ENCODE results near the gene TUT4.

The TUT4 gene

GRCh38 chr1:52463891-52464290 is 89.0 kb downstream of the TUT4 start:
- DNase-seq, result no peak

DNA sequence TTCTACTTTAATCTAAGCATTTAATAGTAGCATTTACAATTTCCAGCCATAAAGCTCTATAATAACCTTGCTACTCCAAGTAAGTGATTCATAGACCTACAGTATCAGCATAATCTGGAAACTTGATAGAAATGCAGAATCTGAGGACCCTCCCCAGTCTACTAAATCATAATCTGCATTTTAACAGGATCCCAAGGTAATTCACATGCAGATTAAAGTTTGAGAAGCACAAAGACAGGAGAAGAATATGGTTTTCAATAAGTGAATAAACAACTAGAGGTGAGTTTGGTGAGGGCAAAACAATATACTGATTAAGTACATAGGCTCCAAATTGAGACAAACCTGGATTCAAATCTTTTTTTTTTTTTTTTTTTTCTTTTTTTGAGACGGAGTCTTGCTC is 91.1 kb downstream of the TUT4 start:
- DNase-seq, result no peak

DNA sequence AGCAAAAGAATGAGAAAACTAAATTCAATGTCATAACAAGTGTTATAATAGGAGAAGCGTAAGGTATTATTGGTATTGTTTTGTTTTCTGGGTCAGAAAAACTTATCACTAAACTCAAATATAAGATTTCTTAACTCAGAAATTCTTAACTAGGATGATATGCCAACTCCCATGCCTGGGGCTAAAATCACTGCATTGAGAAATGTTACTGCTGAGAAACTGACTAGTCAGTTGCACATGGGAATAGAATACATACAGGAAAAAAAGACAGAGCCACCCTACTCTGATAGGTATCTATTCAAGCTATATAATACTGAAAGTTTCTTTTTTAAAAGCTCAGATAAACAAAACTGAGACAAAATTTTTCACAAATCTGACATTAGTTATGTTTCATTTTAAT is 92.2 kb downstream of the TUT4 start:
- no peak for DNase-seq

- DNase-seq, result no peak
These were observed 97.2 kb downstream of the TUT4 start for GRCh38 chr1:52455686-52456085.

DNA sequence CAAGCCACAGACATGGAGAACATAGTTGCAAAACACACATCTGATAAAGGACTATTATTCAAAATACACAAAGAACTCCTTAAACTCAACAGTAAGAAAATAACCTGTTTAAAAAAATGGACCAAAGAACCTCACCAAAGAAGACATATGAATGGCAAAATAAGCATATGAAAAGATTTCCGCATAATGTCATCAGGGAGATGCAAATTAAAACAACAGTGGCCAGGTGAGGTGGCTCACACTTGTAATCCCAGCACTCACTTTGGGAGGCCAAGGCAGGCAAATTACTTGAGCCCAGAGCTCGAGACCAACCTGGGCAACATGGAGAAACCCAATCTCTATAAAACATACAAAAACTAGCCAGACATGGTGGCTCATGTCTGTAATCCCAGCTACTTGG is 98.1 kb downstream of the TUT4 start:
- DNase-seq, result no peak

GRCh38 chr1:52454127-52454526 is 98.8 kb downstream of the TUT4 start:
- DNase-seq, result no peak

GRCh38 chr1:52444463-52444862 is 108.4 kb downstream of the TUT4 start:
- no peak for DNase-seq

DNA sequence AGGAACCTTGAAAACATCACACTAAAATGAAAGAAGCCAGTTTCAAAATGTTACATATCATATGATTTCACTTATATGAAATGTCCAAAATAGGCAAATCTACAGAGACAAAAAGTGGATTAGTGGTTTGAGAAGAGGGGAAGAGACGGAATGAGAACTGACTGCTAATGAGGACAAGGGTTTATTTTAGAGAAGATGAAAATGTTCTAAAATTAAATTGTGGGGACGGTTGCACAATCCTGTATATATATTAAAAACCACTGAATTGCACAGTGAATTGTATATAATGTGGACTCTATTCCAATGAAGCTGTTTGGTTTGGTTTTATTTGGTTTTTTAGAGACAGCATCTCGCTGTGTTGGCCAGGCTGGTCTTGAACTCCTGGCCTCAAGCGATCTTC is 112.9 kb downstream of the TUT4 start:
- DNase-seq, result no peak

GRCh38 chr1:52436817-52437216 is 116.1 kb downstream of the TUT4 start:
- DNase-seq, result no peak

- DNase-seq, result no peak
These were observed 117.2 kb downstream of the TUT4 start for GRCh38 chr1:52435650-52436049.

DNA sequence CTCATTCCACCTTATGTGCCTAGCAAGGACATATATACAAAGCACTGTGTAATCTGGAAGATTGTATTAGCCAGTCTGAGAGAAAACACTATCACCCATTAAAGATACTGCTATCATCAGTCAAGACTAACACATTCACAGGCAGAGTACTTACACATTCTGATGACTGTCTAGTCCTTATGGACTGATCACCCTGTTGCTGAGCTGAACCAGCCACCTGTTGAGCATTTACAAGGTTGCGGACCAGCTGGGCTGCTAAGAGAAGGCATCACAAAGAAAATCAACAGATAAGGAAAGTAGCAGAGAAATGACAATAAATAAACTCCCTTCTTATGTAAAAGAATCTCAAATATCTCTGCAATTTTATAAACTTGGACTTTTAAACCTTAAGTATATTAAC is 117.7 kb downstream of the TUT4 start:
- DNase-seq, result no peak

DNA sequence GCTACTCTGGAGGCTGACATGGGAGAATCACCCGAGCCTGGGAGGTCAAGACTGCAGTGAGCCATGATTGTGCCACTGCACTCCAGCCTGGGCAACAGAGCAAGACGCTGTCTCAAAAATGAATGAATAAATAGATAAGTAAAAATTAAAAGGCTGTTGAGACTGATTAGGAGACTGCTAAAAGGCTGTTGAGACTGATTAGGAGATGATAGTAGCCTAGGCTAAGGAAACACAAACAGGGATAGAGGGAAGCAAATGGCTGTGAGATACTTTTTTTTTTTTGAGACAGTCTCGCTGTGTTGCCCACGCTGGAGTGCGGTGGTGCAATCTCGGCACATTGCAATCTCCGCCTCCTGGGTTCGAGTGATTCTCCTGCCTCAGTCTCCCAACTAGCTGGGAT is 120.1 kb downstream of the TUT4 start:
- DNase-seq, result no peak

DNA sequence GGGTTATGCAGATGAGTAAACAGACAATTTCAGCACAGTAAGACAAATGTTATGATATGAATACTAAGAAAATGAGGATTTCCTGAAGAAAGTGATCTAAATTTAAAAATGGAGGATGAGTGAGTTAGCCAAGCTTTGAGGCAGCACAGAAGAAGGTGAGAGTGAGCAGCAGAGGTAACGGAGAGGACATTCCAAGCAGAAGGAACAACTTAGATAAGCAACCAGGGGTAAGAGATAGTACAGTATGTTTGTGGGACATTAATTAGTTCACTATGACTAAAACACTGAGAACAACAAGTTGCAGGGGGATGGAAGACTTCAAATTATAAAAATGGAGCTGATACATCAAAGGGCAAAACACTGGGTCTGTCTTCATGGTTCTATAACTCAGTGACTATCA is 125.7 kb downstream of the TUT4 start:
- DNase-seq, result no peak

DNA sequence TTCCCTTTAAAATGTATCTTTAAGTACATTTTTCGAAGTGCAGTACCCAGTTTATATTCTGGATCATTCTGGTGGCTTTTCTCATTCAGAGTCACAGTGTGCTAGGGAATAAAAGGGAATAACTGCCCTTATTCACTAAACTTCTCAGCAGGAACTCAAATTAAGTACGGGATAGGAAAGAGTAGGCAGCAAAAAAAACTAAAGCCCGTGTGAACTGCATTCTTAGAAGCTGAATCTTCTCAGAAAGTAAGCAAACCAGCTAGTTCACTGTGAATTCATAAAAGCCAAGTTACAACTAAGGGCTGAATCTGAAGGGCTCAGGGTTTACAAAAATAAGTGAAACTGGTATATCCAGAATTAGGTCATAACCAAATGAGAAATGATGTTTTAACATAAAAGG is 126.5 kb downstream of the TUT4 start:
- DNase-seq, result no peak

GRCh38 chr1:52424813-52425212 is 128.1 kb downstream of the TUT4 start:
- DNase-seq, result no peak

- DNase-seq, result no peak
These were observed 128.7 kb downstream of the TUT4 start for GRCh38 chr1:52424231-52424636.

GRCh38 chr1:52423771-52424170 is 129.1 kb downstream of the TUT4 start:
- no peak for DNase-seq

- no peak for DNase-seq
These were observed 129.8 kb downstream of the TUT4 start for GRCh38 chr1:52423055-52423454.

DNA sequence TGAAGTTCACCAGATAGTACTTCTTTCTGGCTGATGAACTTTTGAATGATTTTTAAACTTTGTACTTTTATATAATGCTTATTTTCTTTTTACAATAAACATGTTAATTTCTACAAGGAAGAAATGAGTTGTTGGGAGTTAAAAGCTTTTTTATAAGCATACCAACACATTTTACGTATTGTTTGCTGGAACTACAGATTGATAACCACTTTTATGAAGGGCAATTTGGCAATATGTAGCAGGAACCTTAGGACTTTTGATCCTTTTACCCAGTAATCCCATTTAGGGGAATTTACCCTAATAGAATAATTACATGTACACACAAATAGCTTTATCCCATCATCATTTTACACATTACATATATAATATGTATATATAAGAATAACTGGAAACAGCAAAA is 132.2 kb downstream of the TUT4 start:
- DNase-seq, result no peak

- DNase-seq, result no peak
These were observed 136.1 kb downstream of the TUT4 start for GRCh38 chr1:52416811-52417210.

DNA sequence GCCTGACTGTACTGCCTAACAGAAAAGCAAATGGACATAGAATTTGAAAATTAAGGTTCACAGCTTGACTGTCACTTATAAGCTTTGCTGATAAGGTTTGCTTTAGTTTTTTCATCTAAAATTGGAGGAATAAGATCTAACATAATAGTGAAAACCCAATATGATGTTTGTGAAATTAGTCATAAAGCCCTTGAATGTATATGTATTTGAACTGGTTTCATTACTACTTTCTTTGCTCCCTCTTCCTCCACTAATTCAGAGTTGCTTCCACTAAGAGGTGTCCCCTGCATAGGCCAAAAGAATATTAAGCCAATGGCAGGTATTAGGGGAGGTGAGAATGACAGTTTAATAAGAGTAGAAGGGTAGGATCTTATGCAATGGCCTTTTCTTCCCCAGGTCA is 137.9 kb downstream of the TUT4 start:
- DNase-seq, result no peak

GRCh38 chr1:52413410-52413989 is 139.4 kb downstream of the TUT4 start:
- no peak for DNase-seq

DNA sequence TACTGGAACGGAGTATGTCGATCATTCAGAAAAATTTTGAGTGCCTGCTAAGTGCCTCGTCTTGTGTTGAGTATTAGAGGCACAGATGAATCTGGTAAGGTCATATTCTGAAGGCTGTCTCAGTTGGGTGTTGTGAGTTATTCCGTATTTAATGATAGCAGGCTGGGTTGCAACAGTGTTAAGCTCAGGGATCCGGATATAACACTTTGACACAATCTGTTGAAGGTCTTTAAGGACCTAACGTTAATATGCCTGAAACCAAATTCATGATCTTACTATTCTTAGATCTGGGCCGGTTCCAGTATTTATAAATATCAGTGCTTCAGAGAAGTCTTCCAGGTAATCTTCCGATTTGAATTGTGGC is 147.9 kb downstream of the TUT4 start:
- no peak for DNase-seq

DNA sequence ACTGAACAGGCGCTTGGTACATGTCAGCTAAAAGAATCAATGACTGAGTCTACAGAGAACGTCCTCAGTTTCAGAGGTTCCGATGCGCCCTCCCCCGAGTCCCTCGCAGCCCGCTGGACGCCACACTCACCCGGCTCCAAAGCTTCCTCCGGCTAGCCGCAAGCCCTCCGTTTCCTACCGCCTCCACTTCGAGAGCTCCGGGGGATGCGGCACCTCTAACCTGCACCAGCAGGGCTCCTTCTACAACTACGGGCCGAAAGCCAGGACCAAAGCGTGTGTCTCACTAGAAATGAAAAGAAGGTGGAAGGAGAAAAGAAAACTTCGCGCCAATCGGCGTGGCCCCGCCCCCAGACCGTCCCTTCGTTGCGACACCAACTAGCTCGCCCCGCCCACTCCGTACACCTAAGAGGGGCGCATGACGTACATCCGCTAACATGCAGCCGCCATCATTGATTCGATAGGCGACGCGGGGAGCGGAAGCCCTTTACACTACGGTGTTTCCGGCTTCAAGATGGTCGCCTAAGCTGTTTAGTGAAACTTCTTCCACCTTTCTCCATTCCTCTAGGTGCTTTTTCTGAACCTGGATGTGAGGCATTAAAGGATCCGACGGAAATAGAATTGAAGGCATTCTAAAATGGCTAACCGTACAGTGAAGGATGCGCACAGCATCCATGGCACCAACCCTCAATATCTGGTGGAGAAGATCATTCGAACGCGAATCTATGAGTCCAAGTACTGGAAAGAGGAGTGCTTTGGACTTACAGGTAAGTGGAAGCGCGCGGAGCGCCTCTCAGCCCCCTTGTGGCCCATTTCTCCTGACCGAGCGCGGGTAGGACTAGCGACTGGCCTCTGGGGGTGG is 148.5 kb downstream of the TUT4 start, which contains the start of the genes ORC1 and PRPF38A:
ORC1 (minus strand) TSS at position 308 of the 859 bp plus-strand sequence. CDS start 2,200 bp downstream, outside the sequence.
PRPF38A (plus strand) TSS at position 487 of the 859 bp plus-strand sequence; CDS start at position 635, 148 bp downstream.
- peak; percentile 91 for DNase-seq

Measured in T1000 (cell line).